OCI-LY1 (cell line): Measurements from ENCODE around the gene CTCFL.

Experiments used
- H2AFZ ChIP-seq: fragments of 200-600 bp; sonication (generic), shearing (Covaris generic); 2 replicates; pipeline ENCODE4 v1.6.0; 2014; ENCODE audit warnings: antibody characterized with exemption, mild to moderate bottlenecking, low read length
- H3F3A ChIP-seq: fragments of 200-600 bp; sonication (generic), shearing (Covaris generic); 2 replicates; pipeline ENCODE4 v1.6.0; 2014; ENCODE audit warnings: mild to moderate bottlenecking, antibody characterized with exemption, low read length, moderate library complexity; ENCODE audit not compliant: insufficient read depth
- H3K27ac ChIP-seq: fragments of 200-600 bp; sonication (generic); 2 replicates; pipeline ENCODE4 v1.5.1; 2014; ENCODE audit warnings: low read length, mixed run types, mild to moderate bottlenecking, low read depth; ENCODE audit not compliant: poor library complexity, severe bottlenecking
- H3K27me3 ChIP-seq: fragments of 200-600 bp; sonication (generic); 2 replicates; pipeline ENCODE4 v1.6.0; 2014; ENCODE audit warnings: antibody characterized with exemption, mild to moderate bottlenecking, low read length, moderate library complexity; ENCODE audit not compliant: insufficient read depth
- H3K36me3 ChIP-seq: fragments of 200-600 bp; sonication (generic); 2 replicates; pipeline ENCODE4 v1.6.1; 2014; ENCODE audit warnings: mild to moderate bottlenecking, antibody characterized with exemption, low read length, moderate library complexity, mixed read lengths; ENCODE audit not compliant: insufficient read depth
- H3K4me1 ChIP-seq: fragments of 200-600 bp; sonication (generic); 2 replicates; pipeline ENCODE4 v1.5.1; 2014; ENCODE audit warnings: mild to moderate bottlenecking, low read length, moderate library complexity; ENCODE audit not compliant: insufficient read depth, severe bottlenecking
- H3K4me2 ChIP-seq: fragments of 200-600 bp; sonication (generic), shearing (Covaris generic); 2 replicates; pipeline ENCODE4 v1.6.1; 2014; ENCODE audit warnings: low read length
- H3K4me3 ChIP-seq: fragments of 200-600 bp; sonication (generic); 2 replicates; pipeline ENCODE4 v1.5.1; 2014; ENCODE audit warnings: low read length, low read depth, mild to moderate bottlenecking, mixed read lengths; ENCODE audit not compliant: poor library complexity, severe bottlenecking
- H3K79me2 ChIP-seq: fragments of 200-600 bp; shearing (Covaris generic); 2 replicates; pipeline ENCODE4 v1.6.1; 2016; ENCODE audit warnings: mixed run types, low read length, mixed read lengths; ENCODE audit not compliant: insufficient read depth
- H3K9ac ChIP-seq: fragments of 200-600 bp; sonication (generic), shearing (Covaris generic); 2 replicates; pipeline ENCODE4 v1.6.1; 2014; ENCODE audit warnings: mild to moderate bottlenecking, low read length, mixed read lengths
- H3K9me2 ChIP-seq: fragments of 200-600 bp; sonication (generic), shearing (Covaris generic); 2 replicates; pipeline ENCODE4 v1.6.1; 2014; ENCODE audit warnings: low read depth, mild to moderate bottlenecking, low read length, mixed read lengths
- H3K9me3 ChIP-seq: fragments of 200-600 bp; shearing (Covaris generic); 2 replicates; pipeline ENCODE4 v1.6.1; 2014; ENCODE audit warnings: low read length, mixed read lengths
- H4K20me1 ChIP-seq: fragments of 200-600 bp; sonication (generic), shearing (Covaris generic); 2 replicates; pipeline ENCODE4 v1.6.0; 2016; ENCODE audit warnings: mild to moderate bottlenecking, low read length; ENCODE audit not compliant: insufficient read depth
- CTCF ChIP-seq: fragments of 200-600 bp; sonication (generic), shearing (Covaris generic); IDR thresholded peaks from 2 replicates; pipeline ENCODE4 v1.5.1; 2017; ENCODE audit warnings: mild to moderate bottlenecking, antibody characterized with exemption, low read length, moderate library complexity, mixed read lengths
- EZH2 ChIP-seq: fragments of 200-600 bp; sonication (generic), shearing (Covaris generic); IDR thresholded peaks from 2 replicates; pipeline ENCODE4 v1.8.0; 2017; ENCODE audit warnings: borderline replicate concordance, mixed run types, mild to moderate bottlenecking, antibody characterized with exemption, low read length, moderate library complexity, mixed read lengths

Gene CTCFL

GRCh38 chr20:57476084-57476526, 48.8 kb downstream of the CTCFL start:
- H3K27ac ChIP-seq = peak overlapping the region; percentile 98
- TF ChIP-seq CTCF (no peak), EZH2 (no peak)
- H3K79me2 ChIP-seq = no peaks in the 10 kb centered on the region
- H3K4me3 ChIP-seq = peak overlapping the region; percentile 3
- peaks cover 16% of the 10 kb centered on the region for H3F3A ChIP-seq
- no peak overlapping the region for H2AFZ ChIP-seq
- no peaks in the 10 kb centered on the region for H3K9me2 ChIP-seq
- peak overlapping the region; percentile 61 for H3K4me2 ChIP-seq
- no peaks in the 10 kb centered on the region for H3K9me3 ChIP-seq
- H3K36me3 ChIP-seq = no peaks in the 10 kb centered on the region
- no peaks in the 10 kb centered on the region for H4K20me1 ChIP-seq
- peaks cover 90% of the 10 kb centered on the region for H3K4me1 ChIP-seq
- peak overlapping the region; percentile 63 for H3K9ac ChIP-seq
- no peaks in the 10 kb centered on the region for H3K27me3 ChIP-seq

DNA sequence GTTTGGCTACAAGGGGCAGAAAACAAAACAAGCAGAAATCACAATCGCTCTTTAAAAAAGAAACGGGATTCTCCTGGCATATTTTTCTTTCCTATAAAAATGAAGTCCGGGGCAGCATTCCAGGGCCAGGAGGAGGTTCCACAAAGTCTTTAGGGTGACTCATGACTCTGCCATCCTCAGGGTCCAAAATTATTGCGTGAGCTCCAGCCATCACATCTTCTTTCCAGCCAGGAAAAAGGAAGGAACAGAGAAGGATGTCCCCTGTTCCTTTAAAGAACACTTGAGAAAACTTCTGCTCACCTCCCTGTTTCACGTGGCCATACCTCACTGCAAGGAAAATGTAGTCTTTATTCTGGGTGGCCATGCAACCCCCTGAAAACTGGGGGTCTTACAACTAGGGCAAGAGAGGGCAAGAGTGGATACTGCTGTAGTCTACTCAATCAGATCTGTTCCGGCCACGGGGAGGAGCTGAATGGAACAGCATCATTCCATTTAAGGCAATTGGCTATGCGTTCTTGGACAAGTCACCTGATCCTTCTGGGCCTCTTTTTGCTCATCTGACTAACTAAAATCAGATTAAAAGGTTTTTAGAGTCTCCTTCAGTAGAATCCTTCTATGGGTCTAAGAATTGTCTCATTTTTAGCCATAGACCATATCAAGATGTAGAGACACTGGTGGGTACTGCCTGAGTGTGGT, 49.4 kb downstream of the CTCFL start:
- Histone ChIP-seq H3K4me2 (peak overlapping the region; percentile 61), H3K9me3 (no peaks in the 10 kb centered on the region), H3K36me3 (no peaks in the 10 kb centered on the region), H3K27me3 (no peaks in the 10 kb centered on the region), H4K20me1 (no peaks in the 10 kb centered on the region), H2AFZ (no peak overlapping the region), H3K9ac (peak overlapping the region; percentile 63), H3K79me2 (no peaks in the 10 kb centered on the region), H3K9me2 (no peaks in the 10 kb centered on the region), H3K4me1 (peaks cover 90% of the 10 kb centered on the region), H3F3A (peaks cover 15% of the 10 kb centered on the region), H3K4me3 (peak overlapping the region; percentile 3), H3K27ac (peak overlapping the region; percentile 98)
- TF ChIP-seq EZH2 (no peak), CTCF (no peak)

- Histone ChIP-seq H3K4me1 (peaks cover 90% of the 10 kb centered on the region), H3K9ac (peak overlapping the region; percentile 63), H2AFZ (no peak overlapping the region), H3K9me3 (no peaks in the 10 kb centered on the region), H3K79me2 (no peaks in the 10 kb centered on the region), H4K20me1 (no peaks in the 10 kb centered on the region), H3F3A (peaks cover 10% of the 10 kb centered on the region; the same call in 1 of the 2 replicates), H3K27me3 (no peaks in the 10 kb centered on the region), H3K36me3 (no peaks in the 10 kb centered on the region), H3K4me2 (peak overlapping the region; percentile 61; the same call in 1 of the 2 replicates), H3K9me2 (no peaks in the 10 kb centered on the region), H3K27ac (peak overlapping the region; percentile 98), H3K4me3 (no peak overlapping the region)
- TF ChIP-seq EZH2 = no peak
- no peak; the same call in 1 of the 2 replicates for TF ChIP-seq CTCF
Observed at GRCh38 chr20:57474816-57475215, 50.1 kb downstream of the CTCFL start.
